Adrenal gland (tissue), 5 donors: ENCODE data around the gene VPS8.

ENCODE experiments used
- POLR2A ChIP-seq, 2 donors: fragments of 450-650 bp; IDR thresholded peaks; one replicate each; pipeline ENCODE4 v1.6.1; 2017; ENCODE audit warnings: antibody characterized with exemption in 2 of 2, mild to moderate bottlenecking in 2 of 2, moderate library complexity in 1 of 2
- TF ChIP-seq, protein P1 (sequence below), 6 experiments: fragments of 450-650 bp in 4 of 6; fragments of 200-600 bp in 2 of 6; sonication (generic) in 1 of 6; IDR thresholded peaks; 1 replicate in 5 of 6; 2 replicates in 1 of 6; pipeline versions ENCODE4 v1.5.1 to v1.8.0; 2016 to 2021; ENCODE audit warnings: antibody characterized with exemption in 6 of 6, mild to moderate bottlenecking in 2 of 6, moderate library complexity in 1 of 6
- donor health status: DM: no; HTN: no; CAD: no.

DNA sequence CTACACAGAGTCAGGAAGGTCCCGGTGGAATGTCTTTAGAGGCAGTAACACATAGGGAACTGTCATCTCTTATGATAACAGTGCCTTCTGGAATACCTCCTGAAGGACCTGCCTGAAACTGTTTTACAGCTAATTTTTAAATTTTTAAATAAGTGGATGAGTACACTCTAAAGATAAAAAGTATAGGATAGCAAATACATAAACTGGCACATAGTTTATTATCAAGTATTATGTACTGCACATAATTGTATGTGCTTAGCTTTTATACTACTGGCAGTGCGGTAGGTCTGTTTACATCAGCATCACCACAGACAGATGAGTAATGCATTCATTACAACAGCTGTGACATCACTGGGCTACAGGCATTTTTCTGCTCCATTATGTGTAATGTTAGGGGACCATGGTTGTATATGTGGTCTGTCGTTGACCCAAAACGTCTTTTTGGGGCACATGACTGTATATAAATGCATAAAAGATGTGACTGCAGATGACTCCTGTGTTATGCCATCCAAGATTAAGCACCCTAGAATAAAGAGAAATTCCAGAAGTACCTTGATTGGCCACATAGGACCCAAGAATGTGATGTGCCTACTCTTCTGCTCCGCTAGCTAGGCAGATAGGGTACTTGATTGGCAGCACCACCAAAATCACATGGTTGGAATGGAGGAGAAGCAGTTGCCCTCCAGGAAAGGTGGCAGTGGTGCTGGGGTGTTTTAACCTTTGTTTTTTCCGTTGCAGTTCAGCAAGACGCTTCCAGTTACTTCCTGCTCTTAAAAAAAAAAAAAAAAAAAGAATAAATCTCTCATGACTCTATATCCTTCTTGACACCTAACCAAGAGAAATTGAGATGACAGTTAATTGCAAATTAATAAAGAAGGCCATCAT is 3.3 kb downstream of the VPS8 start:
- TF ChIP-seq, protein P1, sequence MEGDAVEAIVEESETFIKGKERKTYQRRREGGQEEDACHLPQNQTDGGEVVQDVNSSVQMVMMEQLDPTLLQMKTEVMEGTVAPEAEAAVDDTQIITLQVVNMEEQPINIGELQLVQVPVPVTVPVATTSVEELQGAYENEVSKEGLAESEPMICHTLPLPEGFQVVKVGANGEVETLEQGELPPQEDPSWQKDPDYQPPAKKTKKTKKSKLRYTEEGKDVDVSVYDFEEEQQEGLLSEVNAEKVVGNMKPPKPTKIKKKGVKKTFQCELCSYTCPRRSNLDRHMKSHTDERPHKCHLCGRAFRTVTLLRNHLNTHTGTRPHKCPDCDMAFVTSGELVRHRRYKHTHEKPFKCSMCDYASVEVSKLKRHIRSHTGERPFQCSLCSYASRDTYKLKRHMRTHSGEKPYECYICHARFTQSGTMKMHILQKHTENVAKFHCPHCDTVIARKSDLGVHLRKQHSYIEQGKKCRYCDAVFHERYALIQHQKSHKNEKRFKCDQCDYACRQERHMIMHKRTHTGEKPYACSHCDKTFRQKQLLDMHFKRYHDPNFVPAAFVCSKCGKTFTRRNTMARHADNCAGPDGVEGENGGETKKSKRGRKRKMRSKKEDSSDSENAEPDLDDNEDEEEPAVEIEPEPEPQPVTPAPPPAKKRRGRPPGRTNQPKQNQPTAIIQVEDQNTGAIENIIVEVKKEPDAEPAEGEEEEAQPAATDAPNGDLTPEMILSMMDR (IDR thresholded peaks at IDR 0.05) = no peak
- no peak for TF ChIP-seq POLR2A (IDR thresholded peaks at IDR 0.05)
